Astrocyte of the cerebellum (primary cell): ENCODE measurements around the gene PKP4.

Experiments
- DNase-seq: peaks from one replicate; pipeline ENCODE4 v3.0.0-alpha.2; 2011; ENCODE audit warnings: low read depth
- H3K4me3 ChIP-seq: 2 replicates; pipeline ENCODE4 v1.5.1; 2011; ENCODE audit warnings: mild to moderate bottlenecking, low read depth, low read length, moderate library complexity
- in situ Hi-C: cut with HindIII; loops from 2 replicates; pipeline ENCODE4 v1.10.0; 2017; ENCODE audit warnings: low sequenced_read_pairs
- TF ChIP-seq, protein P1 (sequence below): IDR thresholded peaks from 2 replicates; pipeline ENCODE4 v1.5.1; 2012; ENCODE audit warnings: low read length, low read depth, moderate library complexity, mild to moderate bottlenecking; ENCODE audit errors: missing control alignments

PKP4 gene

DNA sequence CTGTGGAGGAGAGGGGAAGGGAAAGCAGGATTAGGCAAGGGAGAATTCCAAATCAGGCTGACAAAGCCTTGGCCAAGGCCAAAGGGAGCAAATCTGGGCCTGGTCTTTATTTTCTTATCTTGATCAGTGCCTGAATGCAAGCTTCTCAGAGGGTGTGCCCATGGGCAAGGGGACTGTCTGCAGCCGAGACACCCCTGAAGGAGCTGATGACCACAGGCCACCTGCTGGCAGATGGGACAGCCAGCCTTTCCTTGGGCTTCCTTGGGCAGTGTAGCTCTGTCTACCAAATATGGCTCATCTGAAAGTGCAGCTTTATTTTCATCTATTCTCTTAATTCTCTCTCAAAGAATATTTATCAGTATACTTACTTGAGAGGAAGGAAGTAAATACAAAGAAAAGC, 117.0 kb downstream of the PKP4 start:
- in situ Hi-C loops: no loop called here
- no peak for DNase-seq
- TF ChIP-seq, protein P1, sequence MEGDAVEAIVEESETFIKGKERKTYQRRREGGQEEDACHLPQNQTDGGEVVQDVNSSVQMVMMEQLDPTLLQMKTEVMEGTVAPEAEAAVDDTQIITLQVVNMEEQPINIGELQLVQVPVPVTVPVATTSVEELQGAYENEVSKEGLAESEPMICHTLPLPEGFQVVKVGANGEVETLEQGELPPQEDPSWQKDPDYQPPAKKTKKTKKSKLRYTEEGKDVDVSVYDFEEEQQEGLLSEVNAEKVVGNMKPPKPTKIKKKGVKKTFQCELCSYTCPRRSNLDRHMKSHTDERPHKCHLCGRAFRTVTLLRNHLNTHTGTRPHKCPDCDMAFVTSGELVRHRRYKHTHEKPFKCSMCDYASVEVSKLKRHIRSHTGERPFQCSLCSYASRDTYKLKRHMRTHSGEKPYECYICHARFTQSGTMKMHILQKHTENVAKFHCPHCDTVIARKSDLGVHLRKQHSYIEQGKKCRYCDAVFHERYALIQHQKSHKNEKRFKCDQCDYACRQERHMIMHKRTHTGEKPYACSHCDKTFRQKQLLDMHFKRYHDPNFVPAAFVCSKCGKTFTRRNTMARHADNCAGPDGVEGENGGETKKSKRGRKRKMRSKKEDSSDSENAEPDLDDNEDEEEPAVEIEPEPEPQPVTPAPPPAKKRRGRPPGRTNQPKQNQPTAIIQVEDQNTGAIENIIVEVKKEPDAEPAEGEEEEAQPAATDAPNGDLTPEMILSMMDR: no peak
- no peak overlapping the region for H3K4me3 ChIP-seq

- in situ Hi-C loops: no loop called here
- H3K4me3 ChIP-seq: no peak overlapping the region
- TF ChIP-seq, protein P1: no peak
- no peak for DNase-seq
Observed at GRCh38 chr2:158575051-158575635, 118.4 kb downstream of the PKP4 start.

GRCh38 chr2:158577141-158577540, 120.4 kb downstream of the PKP4 start:
- H3K4me3 ChIP-seq: no peak overlapping the region
- in situ Hi-C loops: no loop called here
- no peak for DNase-seq
- TF ChIP-seq, protein P1: no peak

DNA sequence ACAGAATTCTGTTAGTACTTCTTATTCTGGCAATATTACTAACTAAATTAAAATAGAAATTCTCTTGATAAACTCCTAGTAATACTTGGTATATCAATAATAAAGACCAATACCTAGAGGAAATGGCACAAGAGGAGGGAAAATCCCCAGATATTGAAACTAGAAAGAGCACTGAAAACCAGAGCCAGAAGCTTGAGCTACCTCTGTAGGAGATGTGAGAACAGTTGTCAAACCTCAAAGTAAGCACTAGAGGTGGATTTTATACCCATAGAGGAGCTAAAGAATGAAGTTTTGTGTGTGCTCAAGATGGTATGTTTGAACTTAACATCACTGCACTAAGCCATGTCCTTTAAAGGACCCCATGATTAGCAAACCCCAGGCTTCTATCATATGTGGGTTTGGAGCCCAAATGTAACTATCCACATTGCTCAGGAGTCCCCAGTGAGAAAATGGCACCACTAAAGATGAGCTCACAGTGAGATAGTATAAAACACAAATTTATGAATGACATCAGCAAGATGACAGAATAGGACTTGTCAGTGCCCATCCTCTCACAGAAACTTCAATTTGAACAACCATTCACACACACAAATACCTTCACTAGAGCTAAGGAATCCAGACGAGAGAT, 122.1 kb downstream of the PKP4 start:
- DNase-seq: no peak
- TF ChIP-seq, protein P1: no peak
- in situ Hi-C loops: no loop called here
- H3K4me3 ChIP-seq: no peak overlapping the region

- DNase-seq: no peak
- TF ChIP-seq, protein P1: no peak
- in situ Hi-C loops: no loop called here
- H3K4me3 ChIP-seq: no peak overlapping the region
Observed at GRCh38 chr2:158579928-158580327, 123.2 kb downstream of the PKP4 start.

DNA sequence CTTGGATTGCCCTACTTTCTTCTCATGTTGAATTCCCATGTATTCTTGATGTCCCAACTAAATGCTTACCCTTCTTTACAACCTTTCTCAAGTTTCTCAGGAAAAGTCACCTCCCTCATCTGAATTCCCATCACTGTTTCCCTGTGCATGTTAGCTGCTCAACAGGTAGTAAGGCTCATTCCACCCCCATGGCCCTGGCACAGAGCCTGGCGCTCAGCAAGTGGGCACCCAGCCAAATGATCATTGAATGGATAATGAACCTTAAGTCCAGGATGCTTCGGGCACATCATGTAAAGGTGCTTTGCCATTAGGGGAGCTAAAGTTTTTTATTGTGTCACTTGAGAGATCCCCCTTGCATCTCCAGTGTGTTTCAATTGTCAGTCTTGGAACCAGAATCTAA, 124.0 kb downstream of the PKP4 start:
- no peak for DNase-seq
- H3K4me3 ChIP-seq: no peak overlapping the region
- in situ Hi-C loops: no loop called here
- TF ChIP-seq, protein P1: no peak

DNA sequence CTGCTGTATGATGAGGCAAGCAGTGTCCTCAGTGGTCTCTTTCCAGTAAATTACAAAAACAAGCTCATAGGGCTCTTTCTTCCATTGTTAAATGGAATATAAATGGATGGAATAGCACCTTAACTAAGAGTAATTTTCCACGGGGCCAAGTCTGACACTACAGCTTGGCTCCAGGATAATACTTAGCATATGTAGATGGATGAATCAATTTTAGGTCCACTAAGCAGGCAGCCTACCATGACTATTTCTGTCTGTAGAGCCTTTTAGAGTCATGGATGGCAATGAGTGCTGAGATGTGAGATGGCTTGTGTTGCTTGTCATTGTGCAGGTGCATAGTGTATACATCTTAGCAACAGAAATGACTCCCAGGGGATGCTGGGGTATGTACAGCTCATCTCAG, 125.9 kb downstream of the PKP4 start:
- no peak overlapping the region for H3K4me3 ChIP-seq
- in situ Hi-C loops: no loop called here
- no peak for DNase-seq
- TF ChIP-seq, protein P1: no peak
